IPS DF 4.7 (cell line): ENCODE measurements around the gene CLDN9.

Source experiments
- DNase-seq: peaks from one replicate; pipeline ENCODE4 v3.0.0-alpha.2; 2013; ENCODE audit warnings: low spot score; ENCODE audit errors: extremely low read depth

Gene CLDN9

DNA sequence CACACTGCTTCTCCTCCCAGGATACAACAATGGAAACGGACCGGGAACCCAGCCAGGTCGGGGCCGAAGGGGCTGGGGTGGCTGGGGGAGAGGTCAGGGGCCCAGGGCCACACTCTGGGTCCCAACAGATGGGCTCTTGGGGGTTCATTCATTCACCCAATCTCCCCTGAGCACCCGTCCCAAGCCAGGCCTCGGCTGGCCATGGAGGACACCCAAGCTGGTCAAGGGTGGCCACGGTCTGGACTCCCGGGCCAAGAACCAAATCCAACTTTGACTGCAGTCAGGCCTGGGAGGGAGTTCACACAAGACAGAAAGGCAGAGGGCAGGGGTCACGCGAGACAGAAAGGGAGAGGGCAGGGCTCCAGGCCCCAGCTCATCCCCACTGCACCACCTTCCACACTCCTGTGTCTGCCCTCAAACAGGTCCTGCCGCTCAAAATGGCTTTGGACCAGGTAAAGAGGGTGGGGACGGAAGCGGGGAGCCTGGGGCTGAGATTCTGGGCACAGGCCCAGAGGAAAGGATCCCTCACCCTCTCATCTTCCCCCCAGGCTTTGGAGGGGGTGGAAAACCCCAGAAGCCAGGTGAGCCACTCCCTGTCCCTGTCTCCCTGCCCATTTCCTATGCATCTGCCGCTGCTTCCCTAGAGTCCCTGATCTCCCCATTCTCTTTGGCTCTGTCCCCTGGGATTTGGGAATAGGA is 20.2 kb upstream of the CLDN9 start:
- no peak for DNase-seq

DNA sequence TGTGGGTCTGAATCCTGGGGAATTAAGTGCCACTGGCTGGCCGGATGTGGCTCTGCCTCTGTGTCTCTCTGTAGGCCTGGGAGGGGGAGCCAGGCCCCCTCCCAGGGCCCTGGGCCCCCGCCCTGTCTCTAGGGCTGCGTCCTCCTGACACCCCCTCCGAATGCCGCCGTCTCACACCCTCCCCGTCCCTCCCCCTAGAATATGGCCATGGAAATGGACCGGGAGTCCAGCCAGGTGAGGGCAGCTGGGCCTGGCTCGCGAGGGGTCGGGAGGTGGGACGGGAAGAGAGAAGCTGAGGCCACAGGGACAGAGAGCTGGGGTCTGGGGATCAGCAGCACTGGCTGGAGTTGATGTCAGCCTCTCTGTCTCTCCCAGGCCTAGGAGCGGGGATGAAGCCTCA is 16.4 kb upstream of the CLDN9 start:
- no peak for DNase-seq

DNA sequence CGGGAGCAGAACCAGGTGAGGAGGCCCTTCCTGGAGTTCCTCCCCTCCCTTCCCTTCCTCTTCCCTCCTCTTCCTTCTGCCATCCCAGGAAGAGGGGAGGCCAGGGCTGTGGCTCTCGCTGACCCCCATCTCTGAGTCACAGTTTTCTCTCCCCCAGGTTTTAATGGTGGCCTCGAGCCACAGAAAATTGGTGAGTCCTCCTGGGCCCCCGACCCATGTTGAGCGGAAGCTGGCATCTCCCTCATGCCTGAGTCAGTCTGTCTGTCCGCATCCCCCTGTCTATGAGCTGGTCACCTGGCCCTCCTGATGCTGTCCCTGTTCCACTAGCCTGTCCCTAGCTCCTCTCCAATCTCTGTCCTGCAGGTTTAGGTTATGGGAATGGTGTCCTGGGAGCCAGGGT is 12.8 kb upstream of the CLDN9 start:
- no peak for DNase-seq

DNA sequence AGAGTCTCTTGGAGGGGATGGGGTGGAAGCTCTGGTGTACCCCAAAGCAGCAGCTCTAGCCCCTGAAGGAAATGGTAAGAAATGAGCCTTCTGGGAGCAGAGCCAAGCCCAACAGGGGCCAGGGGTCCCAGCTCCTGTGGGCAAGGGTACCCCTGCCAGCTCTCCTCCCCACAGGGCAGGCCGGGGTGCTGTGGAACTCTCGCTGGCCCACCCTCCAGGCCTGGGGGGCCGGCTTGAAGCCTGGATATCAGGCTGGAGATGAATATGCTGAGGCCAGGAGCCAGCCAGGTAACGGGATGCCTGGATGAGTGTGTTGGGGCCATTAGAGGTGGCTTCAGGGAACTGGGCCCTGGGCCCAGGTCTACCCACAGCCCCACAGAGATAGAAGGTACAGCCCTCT is 12.2 kb upstream of the CLDN9 start:
- no peak for DNase-seq

DNA sequence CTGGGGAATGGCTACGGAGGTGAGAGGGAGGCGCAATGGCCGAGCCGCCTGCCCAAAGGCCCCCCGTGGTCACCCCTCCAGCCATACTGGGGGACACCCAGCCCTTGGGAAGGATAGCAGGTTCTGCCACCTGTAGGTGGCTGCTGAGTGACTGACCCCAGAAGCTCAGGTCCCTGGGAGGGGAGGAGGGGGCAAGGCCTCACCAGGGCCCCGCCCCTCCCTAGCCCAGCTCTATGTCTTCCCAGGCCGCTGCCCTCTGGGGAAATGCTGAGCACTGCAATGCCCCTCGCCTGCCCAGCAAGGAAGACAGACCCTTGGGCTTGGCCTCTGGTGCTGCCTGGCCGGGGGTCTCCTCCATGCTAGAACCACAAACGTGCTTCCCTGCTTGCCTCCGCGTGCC is 11.4 kb upstream of the CLDN9 start:
- no peak for DNase-seq

DNA sequence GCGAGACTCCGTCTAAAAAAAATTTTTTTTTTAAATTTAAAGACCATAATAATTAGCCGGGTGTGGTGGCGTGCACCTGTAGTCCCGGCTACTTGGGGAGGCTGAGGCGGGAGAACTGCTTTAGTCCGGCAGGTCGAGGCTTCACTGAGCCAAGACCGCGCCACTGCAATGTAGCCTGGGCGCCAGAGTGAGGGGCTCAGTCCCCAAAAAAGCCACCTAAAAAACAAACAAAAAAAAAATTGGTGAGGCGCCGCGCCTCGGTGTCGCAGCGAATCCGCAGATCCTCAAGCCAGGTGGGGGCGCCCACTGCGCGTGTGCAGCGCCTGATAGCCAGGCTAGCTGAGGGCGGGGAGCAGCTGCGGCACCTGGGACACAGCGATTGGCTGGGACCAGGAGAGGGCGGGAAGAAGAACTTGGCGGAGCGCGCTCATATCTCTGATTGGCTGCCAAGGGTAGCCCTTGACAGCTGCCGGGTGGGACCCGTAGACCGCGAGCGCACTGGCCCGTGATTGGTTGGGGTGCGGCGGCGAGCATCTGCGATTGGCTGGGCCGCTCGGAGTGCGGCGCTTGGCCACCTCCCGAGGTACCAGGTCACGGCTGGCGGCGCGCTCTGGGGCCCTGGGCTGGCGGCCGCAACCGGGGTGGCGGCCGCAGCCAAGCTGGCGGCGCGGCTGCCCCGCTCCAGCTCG is 9.0 kb upstream of the CLDN9 start:
- DNase-seq: no peak

DNA sequence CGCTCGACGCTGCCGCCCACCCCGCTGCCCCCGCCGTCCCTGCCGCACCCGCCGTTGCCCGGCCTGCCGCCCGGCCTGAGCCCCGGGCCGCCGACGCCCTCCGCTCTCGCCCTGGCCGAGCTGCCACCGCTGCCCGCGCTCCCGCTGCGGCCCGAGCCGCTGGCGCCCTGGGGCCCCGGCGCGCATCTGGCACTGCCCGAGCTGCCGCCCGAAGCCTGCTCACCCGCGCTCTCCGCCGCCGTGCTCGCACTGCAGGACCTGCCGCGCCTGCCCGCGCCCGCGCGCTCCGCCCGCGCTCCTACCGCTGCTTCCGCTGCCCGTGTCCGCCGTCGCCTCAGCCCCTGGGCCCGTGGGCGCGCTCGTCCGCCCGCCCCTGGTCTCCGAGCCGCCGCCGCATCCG is 8.4 kb upstream of the CLDN9 start:
- no peak for DNase-seq

DNA sequence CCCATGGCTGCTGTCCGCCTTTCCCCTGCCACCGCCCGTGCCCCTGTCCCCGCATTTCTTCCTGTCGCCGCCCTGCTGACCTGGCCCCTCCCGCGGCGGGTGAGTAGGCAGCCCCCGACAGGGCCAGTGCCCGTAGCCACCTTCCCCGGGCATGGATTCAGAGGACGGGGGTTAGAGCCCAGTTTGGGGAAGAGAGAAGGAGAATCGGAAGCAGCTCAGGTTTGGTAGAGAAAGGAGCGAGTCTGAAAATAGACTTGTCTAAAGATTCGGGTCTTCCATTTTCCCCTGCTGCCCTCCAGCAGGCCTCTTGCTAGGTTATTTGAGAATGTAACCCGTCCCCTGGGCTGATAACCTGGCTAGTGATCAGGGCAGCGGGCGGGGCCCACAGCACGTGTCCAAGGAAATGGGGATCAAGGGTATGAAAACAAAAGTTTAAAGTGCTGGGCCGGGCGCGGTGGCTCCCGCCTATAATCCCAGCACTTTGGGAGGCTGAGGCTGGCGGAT is 7.9 kb upstream of the CLDN9 start:
- DNase-seq: no peak

DNA sequence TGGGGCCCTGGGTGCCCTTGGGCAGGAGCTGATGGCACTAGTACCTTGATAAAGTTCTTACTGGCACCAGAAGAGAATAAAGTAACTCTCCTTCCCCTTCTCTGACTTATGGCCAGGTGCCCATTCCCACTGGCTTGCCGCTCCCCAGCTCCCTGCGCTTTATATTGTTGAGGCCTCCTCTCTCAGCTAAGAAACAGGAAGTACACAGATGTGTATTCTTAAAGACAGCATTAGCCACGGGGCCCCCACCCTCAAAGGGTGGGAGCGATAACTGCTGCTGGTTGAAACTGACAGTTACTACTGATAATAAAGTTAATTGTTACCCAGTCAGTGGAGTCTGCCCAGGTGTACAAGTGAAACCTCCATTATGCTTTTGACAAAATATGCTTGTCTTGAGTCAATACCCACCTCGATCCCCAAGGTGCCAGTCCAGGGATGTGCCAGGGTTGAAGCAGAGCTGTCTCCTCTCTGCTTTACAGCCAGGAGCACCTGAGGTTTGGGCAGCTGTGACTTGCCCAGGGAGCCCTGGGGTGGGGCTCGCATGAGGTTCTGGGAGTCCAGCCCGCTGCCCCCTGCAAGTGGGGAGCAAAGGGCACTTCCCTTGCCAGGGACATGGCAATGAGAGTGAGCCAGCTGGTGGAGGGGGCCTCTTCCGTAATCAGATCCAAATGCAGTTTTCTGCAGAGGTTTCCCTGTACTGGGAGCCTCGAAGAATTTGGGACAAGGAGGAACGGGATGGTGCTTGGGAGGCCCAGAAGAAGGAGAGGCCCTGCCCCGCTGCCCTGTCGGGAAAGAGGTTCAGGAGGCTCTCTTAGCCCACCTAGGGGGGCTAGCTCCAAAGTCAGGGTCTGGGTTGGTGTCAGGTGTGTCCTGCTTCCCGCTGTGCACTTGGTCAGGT is 5.4 kb upstream of the CLDN9 start:
- DNase-seq: no peak

DNA sequence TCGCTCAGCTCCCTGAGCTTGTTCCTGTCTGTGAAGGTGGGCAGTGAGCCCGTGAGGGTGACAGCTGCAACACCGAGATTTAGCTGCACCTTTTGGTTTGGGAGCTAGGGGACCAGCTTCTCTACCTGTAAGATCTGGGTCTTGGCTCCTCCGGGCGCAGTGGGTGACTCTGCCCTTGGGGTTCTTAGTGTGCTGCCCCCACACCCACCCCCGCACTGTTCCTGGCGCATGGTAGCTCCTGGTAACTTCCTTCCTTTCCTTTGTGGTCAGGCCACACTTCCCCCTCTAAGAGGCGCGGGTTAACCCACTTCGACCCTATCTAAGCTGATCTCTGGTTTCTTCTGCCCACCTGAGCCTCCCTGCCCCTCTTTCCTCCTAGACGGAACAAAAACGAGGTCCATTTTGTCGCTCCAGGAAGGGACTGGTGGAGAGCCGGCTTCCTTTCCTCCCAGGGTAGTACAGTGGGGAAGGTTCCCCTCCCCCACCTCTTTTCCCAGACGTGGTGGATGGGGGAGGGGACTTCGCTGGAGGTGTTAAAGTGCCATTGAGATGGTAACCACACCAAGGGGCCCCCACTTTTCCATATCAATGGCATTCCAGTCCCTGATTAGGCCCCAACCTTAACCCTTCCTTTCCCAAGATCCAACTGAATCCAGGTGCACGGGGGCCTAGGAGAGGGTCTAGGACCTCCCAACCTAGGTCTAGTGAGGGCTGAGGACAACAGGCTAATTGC is 4.6 kb upstream of the CLDN9 start:
- no peak for DNase-seq

DNA sequence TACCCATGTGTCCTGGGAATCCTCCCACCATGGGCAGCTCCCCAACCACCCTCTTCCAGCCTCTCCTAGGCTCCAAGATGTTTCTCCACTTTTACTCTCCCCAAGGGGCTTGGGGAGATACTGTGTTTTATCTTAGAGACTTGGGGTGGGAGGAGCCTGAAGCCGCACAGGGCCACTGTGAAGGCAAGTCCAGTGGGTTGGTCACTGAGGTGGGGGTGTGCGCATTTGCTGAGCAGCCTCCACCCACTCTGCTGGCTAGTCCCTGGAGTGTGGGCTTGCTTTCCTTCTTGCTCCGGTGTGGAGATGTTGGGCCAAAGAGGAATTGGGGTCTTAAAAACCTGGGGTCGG is 4.1 kb upstream of the CLDN9 start:
- DNase-seq: no peak

DNA sequence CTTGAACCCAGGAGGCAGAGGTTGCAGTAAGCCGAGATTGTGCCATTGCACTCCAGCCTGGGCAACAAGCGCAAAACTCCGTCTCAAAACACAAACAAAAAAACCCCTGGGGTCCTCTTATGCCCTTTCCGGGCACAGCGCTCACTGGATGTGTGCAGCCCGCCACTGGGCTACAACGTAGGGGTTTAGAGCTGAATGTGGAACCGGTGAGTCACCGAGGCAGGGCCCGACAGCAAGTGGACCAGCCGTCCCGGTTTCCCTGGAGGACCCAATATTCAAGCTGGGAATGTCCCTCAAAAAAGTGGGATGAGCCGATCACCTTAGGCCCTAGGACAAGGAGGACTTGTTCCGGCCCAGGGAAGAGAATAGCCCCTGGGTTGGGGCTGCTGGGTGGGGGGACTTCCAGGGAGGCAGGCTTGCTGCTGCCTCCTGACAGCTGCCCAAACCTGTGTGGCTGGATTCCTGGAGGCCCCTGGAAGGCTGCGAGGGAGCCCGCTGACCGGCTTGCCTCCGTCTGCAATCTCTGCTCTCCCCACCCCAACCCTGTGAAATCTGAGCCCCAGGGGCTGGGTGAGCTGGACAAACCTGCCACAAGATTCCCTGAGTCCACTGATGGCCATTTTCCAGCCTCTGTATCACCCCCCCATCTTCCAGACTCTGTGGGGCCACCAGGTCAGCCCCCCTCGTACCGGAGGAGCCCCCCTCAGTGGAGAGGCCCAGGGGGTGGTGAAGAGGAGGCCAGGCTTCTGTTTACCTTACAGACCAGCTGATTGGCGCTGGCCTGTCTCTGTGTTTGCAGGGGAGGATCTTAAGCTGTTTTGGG is 2.9 kb upstream of the CLDN9 start:
- no peak for DNase-seq

DNA sequence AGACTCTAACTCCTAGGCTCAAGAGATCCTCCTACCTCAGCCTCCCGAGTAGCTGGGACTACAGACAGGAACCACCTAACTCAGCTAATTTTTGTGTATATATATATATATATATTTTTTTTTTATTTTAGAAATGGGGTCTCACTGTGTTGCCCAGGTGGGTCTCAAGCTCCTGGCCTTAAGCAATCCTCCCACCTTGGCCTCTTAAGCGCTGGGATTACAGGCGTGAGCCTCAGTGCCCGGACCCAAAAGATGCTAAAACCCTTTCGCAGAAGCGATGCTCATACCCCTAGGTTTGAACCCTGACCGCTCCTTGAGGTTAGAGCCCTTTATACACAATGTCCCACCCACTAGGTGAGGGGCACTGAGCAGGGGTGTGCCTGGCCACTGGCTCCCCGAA is 2.2 kb upstream of the CLDN9 start:
- DNase-seq: no peak

DNA sequence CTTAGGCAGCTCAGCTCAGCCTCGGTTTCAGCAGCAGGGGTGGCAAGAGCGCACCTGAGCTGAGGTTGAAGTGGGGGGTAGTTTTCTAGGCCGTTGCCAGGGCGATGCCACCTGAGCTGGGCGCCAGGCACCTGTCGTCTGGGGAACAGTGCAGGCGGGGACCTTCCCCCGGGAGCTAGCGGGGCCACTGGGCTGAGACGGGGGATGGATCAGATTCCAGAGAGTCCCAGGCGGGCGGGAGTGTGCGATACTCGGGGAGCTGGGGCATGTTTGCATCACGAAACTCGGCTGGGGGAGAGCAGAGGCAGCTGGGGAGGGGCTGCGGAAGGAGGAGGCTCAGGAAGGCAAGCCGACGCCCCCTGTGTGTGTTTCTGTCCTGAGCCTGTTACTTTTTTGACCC is 477 bp upstream of the CLDN9 start:
- no peak for DNase-seq

DNA sequence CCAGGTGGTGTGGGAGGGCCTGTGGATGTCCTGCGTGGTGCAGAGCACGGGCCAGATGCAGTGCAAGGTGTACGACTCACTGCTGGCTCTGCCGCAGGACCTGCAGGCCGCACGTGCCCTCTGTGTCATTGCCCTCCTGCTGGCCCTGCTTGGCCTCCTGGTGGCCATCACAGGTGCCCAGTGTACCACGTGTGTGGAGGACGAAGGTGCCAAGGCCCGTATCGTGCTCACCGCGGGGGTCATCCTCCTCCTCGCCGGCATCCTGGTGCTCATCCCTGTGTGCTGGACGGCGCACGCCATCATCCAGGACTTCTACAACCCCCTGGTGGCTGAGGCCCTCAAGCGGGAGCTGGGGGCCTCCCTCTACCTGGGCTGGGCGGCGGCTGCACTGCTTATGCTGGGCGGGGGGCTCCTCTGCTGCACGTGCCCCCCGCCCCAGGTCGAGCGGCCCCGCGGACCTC is 798 bp downstream of the CLDN9 start:
- no peak for DNase-seq

DNA sequence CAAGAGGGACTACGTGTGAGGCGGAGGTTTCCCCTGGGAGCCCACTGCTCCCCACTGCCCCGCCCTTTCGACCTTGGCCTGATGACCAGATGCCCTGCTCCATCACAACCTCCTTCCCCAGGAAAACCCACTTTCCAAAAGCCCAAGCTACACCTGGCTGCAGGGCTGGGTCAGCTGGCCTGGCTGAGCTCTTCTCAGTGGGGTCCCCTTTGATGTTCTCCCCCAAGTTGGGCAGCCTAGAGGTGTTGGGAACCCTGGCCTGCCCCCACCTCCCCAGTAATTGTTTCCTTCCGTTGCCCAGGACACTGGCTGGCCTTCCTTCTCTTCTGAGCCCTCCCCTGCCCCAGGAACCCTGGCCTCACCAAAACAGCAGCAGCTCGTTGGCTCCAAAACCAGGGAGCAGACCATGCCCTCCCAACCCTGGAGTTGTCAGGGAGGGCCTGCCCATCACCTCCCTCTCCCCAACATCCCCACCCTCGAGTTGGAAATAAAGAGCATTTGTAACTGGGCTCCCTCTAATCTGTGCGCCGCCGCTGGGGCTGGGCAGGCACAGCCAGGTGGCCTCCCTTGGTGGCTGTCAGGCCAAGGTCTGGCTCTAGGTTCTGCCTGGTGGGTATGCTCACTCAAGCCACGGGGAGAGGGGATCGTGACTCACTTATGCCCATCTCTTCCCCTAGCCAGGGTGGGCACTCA is 1.4 kb downstream of the CLDN9 start:
- DNase-seq: no peak

DNA sequence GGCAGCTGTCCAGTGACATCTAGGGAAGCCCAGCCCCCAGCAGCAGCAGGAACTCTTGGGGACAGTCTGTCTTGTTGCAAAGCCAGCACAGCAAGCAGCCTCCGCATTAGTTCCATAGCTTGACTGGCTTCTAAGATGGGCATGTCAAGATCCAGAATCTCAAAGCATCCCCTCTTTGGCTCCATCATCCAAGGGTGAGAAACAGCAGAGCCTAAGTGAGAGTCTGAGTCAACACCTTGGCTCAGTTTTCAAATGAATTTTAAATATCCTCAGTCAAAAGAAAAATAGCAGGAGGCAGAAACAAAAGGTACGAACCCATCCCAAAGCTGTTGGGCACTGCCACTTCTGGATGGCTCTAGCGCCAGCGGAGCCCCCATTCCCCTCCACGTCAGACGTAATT is 2.2 kb downstream of the CLDN9 start:
- no peak for DNase-seq

DNA sequence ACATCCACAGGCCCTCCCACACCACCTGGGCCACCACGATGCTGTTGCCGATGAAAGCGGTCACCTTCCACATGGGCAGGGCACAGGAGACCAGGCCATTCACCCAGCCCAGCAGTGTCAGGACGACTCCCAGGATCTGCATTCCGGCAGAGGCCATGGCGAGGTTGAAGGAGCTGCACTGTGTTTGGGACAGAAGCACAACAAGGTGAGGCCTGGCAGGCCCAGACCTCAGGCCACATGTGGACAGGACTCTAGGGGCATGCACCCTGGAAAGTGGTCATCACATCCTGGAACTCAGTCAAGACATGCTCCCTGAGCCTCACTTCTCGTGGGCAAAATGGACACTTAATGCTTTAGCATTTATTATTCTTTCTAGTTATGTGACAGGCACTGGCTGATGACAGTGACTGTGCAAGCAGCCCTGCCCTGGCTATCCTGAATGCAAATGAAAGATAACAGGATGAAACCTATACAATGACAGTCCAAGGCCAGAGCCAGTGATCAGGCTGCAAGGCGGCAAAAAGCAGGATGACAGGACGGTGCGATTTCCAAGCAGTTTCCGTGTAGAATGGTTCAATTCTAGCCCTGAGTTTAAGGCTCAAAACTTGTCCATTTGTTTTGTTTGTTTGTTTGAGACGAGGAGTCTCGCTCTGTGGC is 3.3 kb downstream of the CLDN9 start:
- DNase-seq: no peak

DNA sequence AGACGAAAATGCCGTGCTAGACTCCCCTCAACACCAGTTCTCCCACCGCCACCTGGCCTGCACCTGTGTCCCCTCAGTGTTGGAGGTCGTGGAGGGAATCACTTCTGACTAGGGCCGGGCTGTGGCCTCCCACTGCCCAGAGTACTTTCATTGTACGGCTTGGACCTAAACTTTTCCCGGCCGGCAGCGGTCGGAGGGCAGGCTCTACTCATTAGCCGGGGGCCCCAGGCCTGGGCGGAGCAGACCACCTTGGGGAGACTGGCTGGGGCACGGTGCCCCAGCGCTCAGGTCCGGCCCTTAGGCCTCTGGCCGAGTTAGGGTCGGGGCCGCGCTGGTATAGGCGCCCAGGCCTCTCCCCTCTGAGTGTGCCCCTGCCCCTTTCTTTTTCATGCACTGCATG is 4.6 kb downstream of the CLDN9 start:
- no peak for DNase-seq
